OCI-LY7 (cell line): ENCODE results near the gene MPI. TPM values are rescaled to one million over a fixed set of nuclear protein-coding genes. Genes with fewer than 3 reads are reported as not detected.

Experiments used
- BruUV-seq: library from RNA; stranded (reverse); fragments of 400-500 nt; replicated peaks from 2 replicates; lab custom pipeline; 2021; lab: Mats Ljungman, UMichigan
- CTCF ChIA-PET: fragments of 300-600 bp; sonication (Branson Sonifier 250); formaldehyde crosslinking; loops from one replicate; lab custom pipeline; 2022; ENCODE audit warnings: antibody characterized with exemption; ENCODE audit not compliant: unreplicated experiment; lab: Charles Lee
- POLR2A ChIA-PET: fragments of 300-600 bp; sonication (Branson Sonifier 250); formaldehyde crosslinking; loops from one replicate; lab custom pipeline; 2022; ENCODE audit warnings: antibody characterized with exemption; lab: Charles Lee
- DNase-seq: peaks from one replicate; pipeline ENCODE4 v3.0.0-alpha.2; 2015; ENCODE audit warnings: low spot score
- H2AFZ ChIP-seq: fragments of 200-600 bp; sonication (generic), shearing (Covaris generic); 2 replicates; pipeline ENCODE4 v1.6.1; 2014; ENCODE audit warnings: mild to moderate bottlenecking, antibody characterized with exemption, low read length, moderate library complexity
- H3K27ac ChIP-seq: fragments of 200-600 bp; sonication (generic); 2 replicates; pipeline ENCODE4 v1.5.1; 2014; ENCODE audit warnings: mixed run types, low read depth, mild to moderate bottlenecking, moderate library complexity, low read length, inconsistent platforms; ENCODE audit not compliant: poor library complexity, severe bottlenecking
- H3K36me3 ChIP-seq: fragments of 200-600 bp; sonication (generic); 2 replicates; pipeline ENCODE4 v1.6.1; 2014; ENCODE audit warnings: mild to moderate bottlenecking, antibody characterized with exemption, low read length, moderate library complexity, mixed read lengths; ENCODE audit not compliant: insufficient read depth
- H3K4me1 ChIP-seq: fragments of 200-600 bp; sonication (generic); 2 replicates; pipeline ENCODE4 v1.5.1; 2014; ENCODE audit warnings: mild to moderate bottlenecking, low read length; ENCODE audit not compliant: insufficient read depth, poor library complexity, severe bottlenecking
- H3K4me2 ChIP-seq: fragments of 200-600 bp; sonication (generic); 2 replicates; pipeline ENCODE4 v1.6.1; 2014; ENCODE audit warnings: mild to moderate bottlenecking, low read length
- H3K4me3 ChIP-seq: fragments of 200-600 bp; sonication (generic); 2 replicates; pipeline ENCODE4 v1.5.1; 2014; ENCODE audit warnings: mild to moderate bottlenecking, low read depth, low read length; ENCODE audit not compliant: poor library complexity, severe bottlenecking
- H3K79me2 ChIP-seq: fragments of 200-600 bp; sonication (generic); 2 replicates; pipeline ENCODE4 v1.6.1; 2016; ENCODE audit warnings: low read depth, mild to moderate bottlenecking, low read length, moderate library complexity, mixed read lengths; ENCODE audit not compliant: insufficient read depth
- H3K9me2 ChIP-seq: fragments of 200-600 bp; sonication (generic); 2 replicates; pipeline ENCODE4 v1.6.1; 2016; ENCODE audit warnings: mild to moderate bottlenecking, low read length, mixed read lengths; ENCODE audit not compliant: insufficient read depth
- H3K9me3 ChIP-seq: fragments of 200-600 bp; sonication (generic); 2 replicates; pipeline ENCODE4 v1.6.1; 2014; ENCODE audit warnings: mild to moderate bottlenecking, mixed run types, low read length, mixed read lengths
- H4K20me1 ChIP-seq: fragments of 200-600 bp; sonication (generic); 2 replicates; pipeline ENCODE4 v1.6.1; 2014; ENCODE audit warnings: mild to moderate bottlenecking, antibody characterized with exemption, low read length, moderate library complexity, mixed read lengths; ENCODE audit not compliant: insufficient read depth
- CTCF ChIP-seq: fragments of 200-600 bp; sonication (generic); conservative IDR thresholded peaks from 2 replicates; pipeline ENCODE4 v1.5.1; 2014; ENCODE audit warnings: mild to moderate bottlenecking, antibody characterized with exemption, low read length, moderate library complexity, mixed read lengths
- EZH2phosphoT487 ChIP-seq: fragments of 200-600 bp; sonication (generic); IDR thresholded peaks from 2 replicates; pipeline ENCODE4 v1.6.1; 2018; ENCODE audit warnings: low read depth, borderline replicate concordance, mild to moderate bottlenecking, mixed run types, antibody characterized with exemption, low read length, moderate library complexity, mixed read lengths
- intact Hi-C: fragments of 100-400 bp; cut with micrococcal nuclease; formaldehyde crosslinking; loops from one replicate; pipeline ENCODE4 v1.10.0; 2022; ENCODE audit not compliant: unreplicated experiment
- total RNA-seq, 2 experiments: library from RNA; depleted of rRNA in 1 of 2; stranded (reverse); fragments of >200 nt in 1 of 2; shearing (Covaris generic) in 1 of 2; gene quantifications; 2 replicates each; pipeline ENCODE4 v1.2.3, GENCODE V29; 2014 to 2022

The MPI gene
- total RNA-seq, 2 experiments from 2014 or later = 58.9 to 67.2 TPM

DNA sequence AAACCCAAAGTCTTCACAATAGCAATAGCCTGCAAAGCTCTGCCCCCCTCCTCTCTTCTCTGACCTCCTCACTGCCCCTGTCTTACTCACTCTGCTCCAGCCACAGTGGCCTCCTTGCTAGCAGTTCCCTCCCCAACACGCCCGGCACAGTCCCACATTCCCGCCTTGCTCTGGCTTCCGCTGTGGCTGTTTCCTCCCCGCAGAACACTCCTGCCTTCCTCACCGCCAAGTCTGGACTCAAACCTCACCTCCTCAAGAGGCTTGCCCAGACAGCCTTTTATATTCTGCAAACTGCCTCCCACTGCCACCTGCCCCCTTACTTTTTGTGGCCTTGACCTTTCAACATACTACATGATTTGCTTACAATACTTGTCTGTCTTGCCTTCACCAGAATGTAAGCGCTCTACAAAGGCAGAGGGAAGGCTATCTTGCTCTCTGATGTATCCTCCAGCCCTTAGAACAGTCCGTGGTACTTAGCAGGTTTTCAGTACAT, 406 bp upstream of the MPI start:
- TF ChIP-seq CTCF = no peak
- no peak for TF ChIP-seq EZH2phosphoT487
- H3K36me3 ChIP-seq = peaks cover 27% of the 10 kb centered on the region
- intact Hi-C loops = no loop called here
- no peaks in the 10 kb centered on the region for H3K9me2 ChIP-seq
- no TSS peak for BruUV-seq
- ChIA-PET CTCF (no interaction called here), POLR2A (interaction anchor here (1.1 to 1.4 kb wide), 2 partner anchors 13 to 15 kb away, joined by 3 read pairs; no protein-coding TSS in a partner anchor)
- no peak for DNase-seq
- H3K4me3 ChIP-seq = peak overlapping the region; percentile 78
- H3K4me1 ChIP-seq = peaks cover 25% of the 10 kb centered on the region
- H4K20me1 ChIP-seq = no peaks in the 10 kb centered on the region
- peak overlapping the region; percentile 78 for H2AFZ ChIP-seq
- no peaks in the 10 kb centered on the region for H3K79me2 ChIP-seq
- H3K9me3 ChIP-seq = no peaks in the 10 kb centered on the region
- no peak overlapping the region for H3K27ac ChIP-seq
- peak overlapping the region; percentile 80 for H3K4me2 ChIP-seq

GRCh38 chr15:74890665-74890960, 771 bp downstream of the MPI start:
- no TSS peak for BruUV-seq
- no peaks in the 10 kb centered on the region for H3K9me3 ChIP-seq
- CTCF ChIA-PET = no interaction called here
- no peak overlapping the region for H3K27ac ChIP-seq
- DNase-seq = no peak
- H3K9me2 ChIP-seq = no peaks in the 10 kb centered on the region
- H3K4me1 ChIP-seq = peaks cover 24% of the 10 kb centered on the region
- intact Hi-C loops = no loop called here
- H4K20me1 ChIP-seq = no peaks in the 10 kb centered on the region
- H3K4me3 ChIP-seq = peak overlapping the region; percentile 78
- POLR2A ChIA-PET = interaction anchor here (0.5 to 1.4 kb wide), 3 partner anchors 9 to 17 kb away, joined by 3 to 8 read pairs (median 3); no protein-coding TSS in a partner anchor
- H3K36me3 ChIP-seq = peaks cover 29% of the 10 kb centered on the region
- TF ChIP-seq EZH2phosphoT487 (no peak), CTCF (no peak)
- H3K4me2 ChIP-seq = peak overlapping the region; percentile 80
- no peaks in the 10 kb centered on the region for H3K79me2 ChIP-seq
- H2AFZ ChIP-seq = peak overlapping the region; percentile 78; the same call in 1 of the 2 replicates

DNA sequence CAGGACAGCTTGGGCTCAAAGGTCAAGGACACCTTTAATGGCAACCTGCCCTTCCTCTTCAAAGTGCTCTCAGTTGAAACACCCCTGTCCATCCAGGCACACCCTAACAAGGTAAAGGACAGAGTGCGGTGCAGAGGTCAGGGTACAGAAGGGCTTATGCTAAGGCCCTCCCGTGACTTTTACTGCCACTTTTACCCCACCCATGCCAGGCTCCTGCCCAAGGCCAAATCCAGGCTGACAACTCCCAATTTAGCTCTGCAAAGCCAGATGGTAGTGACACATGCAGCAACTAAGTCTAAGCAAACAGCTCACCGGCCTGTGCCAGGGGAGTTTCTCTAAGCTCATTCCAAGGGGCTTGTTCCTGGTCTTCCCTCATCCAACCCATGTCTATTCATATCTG, 1.6 kb downstream of the MPI start:
- TF ChIP-seq CTCF = no peak
- TF ChIP-seq EZH2phosphoT487 = no peak
- no TSS peak for BruUV-seq
- H3K4me2 ChIP-seq = no peak overlapping the region
- no peak overlapping the region for H3K4me3 ChIP-seq
- no peak overlapping the region for H3K27ac ChIP-seq
- no peaks in the 10 kb centered on the region for H4K20me1 ChIP-seq
- no peaks in the 10 kb centered on the region for H3K9me3 ChIP-seq
- intact Hi-C loops = no loop called here
- peaks cover 38% of the 10 kb centered on the region for H3K36me3 ChIP-seq
- no peak for DNase-seq
- ChIA-PET CTCF (no interaction called here), POLR2A (interaction anchor here (0.7 kb wide), 1 partner anchor 15 kb away, joined by 3 read pairs; no protein-coding TSS in a partner anchor)
- no peaks in the 10 kb centered on the region for H3K9me2 ChIP-seq
- H2AFZ ChIP-seq = no peak overlapping the region
- no peaks in the 10 kb centered on the region for H3K79me2 ChIP-seq
- H3K4me1 ChIP-seq = peaks cover 24% of the 10 kb centered on the region
